Skeletal muscle tissue (tissue), 4 donors: ENCODE data around the gene KMT2C. TPM values are rescaled to one million over a fixed set of nuclear protein-coding genes. Genes with fewer than 3 reads are reported as not detected.
"Not testable (repeated sequence)": the region's sequence is repeated elsewhere in the genome, so short reads cannot be mapped to it uniquely, and the experiment has no call there.

Experiments
- H3K27ac ChIP-seq: one replicate; pipeline ENCODE4 v1.7.0; 2013; ENCODE audit warnings: mild to moderate bottlenecking, low read depth, low read length, inconsistent platforms
- H3K27me3 ChIP-seq, 3 donors: one replicate each; pipeline ENCODE4 v1.7.0; 2013; ENCODE audit warnings: low read length in 3 of 3; ENCODE audit not compliant: control insufficient read depth in 3 of 3, insufficient read depth in 3 of 3
- H3K36me3 ChIP-seq, 3 donors: one replicate each; pipeline ENCODE4 v1.7.0; 2013; ENCODE audit warnings: low read length in 3 of 3; ENCODE audit not compliant: control insufficient read depth in 3 of 3, insufficient read depth in 3 of 3
- H3K4me1 ChIP-seq, 3 donors: one replicate each; pipeline ENCODE4 v1.7.0; 2013; ENCODE audit warnings: low read length in 3 of 3, mild to moderate bottlenecking in 3 of 3; ENCODE audit not compliant: control insufficient read depth in 3 of 3, insufficient read depth in 3 of 3
- H3K4me3 ChIP-seq, 3 donors: one replicate each; pipeline ENCODE4 v1.7.0; 2013; ENCODE audit warnings: low read length in 3 of 3
- H3K9ac ChIP-seq, 3 donors: one replicate each; pipeline ENCODE4 v1.7.0; 2013; ENCODE audit warnings: low read length in 3 of 3, mild to moderate bottlenecking in 3 of 3, moderate library complexity in 2 of 3, low read depth in 1 of 3
- H3K9me3 ChIP-seq, 3 donors: one replicate each; pipeline ENCODE4 v1.7.0; 2013; ENCODE audit warnings: low read length in 3 of 3; ENCODE audit not compliant: control insufficient read depth in 3 of 3
- total RNA-seq: library from RNA; depleted of rRNA; stranded (reverse); fragments of >200 nt; gene quantifications from one replicate; pipeline ENCODE4 v1.2.3, GENCODE V29; 2014
- donor health status: Osteomylitis.

KMT2C gene
- total RNA-seq, 1 donor from 2014 or later, result 61.6 TPM

DNA sequence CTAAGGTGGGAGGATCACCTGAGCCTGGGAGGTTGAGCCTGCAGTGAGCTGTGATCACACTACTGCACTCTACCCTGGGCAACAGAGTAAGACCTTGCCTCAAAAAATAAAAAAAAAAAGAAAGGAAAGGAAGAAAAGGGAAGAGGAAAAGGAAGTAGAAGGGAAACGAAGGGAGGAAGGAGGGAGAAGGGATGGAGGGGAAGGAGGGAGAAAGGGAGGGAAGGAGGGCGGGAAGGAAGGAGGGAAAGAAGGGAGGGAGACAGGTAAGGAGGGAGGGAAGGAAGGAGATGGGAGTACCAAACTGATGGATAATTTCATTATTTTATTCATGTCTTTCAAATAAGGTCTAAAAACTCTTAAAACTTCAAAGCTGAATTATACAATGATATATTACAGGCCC lies 106.3 kb downstream of the KMT2C start:
- no peak overlapping the region for H3K4me3 ChIP-seq
- no peak overlapping the region for H3K9ac ChIP-seq
- H3K36me3 ChIP-seq, result peaks cover 9 to 18% (median 14%) of the 10 kb centered on the region in 3 donors

DNA sequence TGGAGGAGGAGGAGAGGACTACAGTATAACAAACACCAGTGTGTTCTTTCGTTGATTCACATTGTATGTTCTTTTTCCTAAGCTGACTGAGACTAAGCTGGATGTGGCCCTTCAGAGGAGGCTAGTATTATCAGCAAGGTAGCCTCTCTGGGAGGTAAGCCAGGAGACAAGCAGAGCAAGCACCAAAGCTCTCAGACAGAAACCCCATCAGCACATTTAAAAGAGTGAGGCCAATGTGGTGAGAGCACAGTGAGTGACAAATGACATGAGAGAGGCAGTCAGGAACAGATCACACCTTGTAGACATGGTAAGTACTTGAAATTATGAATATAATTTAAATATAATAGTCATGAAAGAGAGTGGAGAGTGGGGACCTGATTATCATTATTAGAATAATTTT lies 107.6 kb downstream of the KMT2C start:
- Histone ChIP-seq H3K9ac (no peak overlapping the region), H3K4me1 (peaks cover 4 to 6% (median 5%) of the 10 kb centered on the region in 3 donors), H3K36me3 (peaks cover 9 to 18% (median 14%) of the 10 kb centered on the region in 3 donors), H3K27ac (no peak overlapping the region), H3K4me3 (no peak overlapping the region), H3K27me3 (no peaks in the 10 kb centered on the region), H3K9me3 (no peaks in the 10 kb centered on the region)

More for the DNA sequence above, 106.3 kb downstream of the KMT2C start:
- no peaks in the 10 kb centered on the region for H3K9me3 ChIP-seq
- H3K27ac ChIP-seq, result no peak overlapping the region
- H3K27me3 ChIP-seq, result no peaks in the 10 kb centered on the region
- peaks cover 4 to 6% (median 5%) of the 10 kb centered on the region in 3 donors for H3K4me1 ChIP-seq

DNA sequence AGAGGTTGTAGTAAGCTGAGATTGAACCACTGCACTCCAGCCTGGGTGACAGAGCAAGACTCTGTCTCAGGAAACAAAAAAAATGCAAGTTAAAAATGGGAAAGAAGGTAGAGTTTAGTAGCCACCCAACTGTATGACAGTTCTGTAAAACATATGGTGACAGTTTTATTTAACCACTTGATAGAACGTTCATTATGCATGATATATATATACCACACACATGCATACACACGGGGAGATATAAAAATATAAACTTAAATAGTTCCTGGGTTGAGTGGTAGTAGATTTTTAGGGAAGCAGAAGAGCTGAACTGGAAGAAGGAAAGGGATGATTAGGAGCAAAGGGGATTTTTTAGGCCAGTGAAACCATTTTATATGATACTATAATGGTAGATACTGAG lies 120.0 kb downstream of the KMT2C start:
- Histone ChIP-seq H3K4me1 (peaks cover 0 to 10% (median 0%) of the 10 kb centered on the region in 3 donors), H3K27ac (no peak overlapping the region), H3K36me3 (peaks cover 0 to 4% (median 3%) of the 10 kb centered on the region in 3 donors), H3K9me3 (no peaks in the 10 kb centered on the region), H3K9ac (no peak overlapping the region), H3K27me3 (no peaks in the 10 kb centered on the region), H3K4me3 (no peak overlapping the region)

DNA sequence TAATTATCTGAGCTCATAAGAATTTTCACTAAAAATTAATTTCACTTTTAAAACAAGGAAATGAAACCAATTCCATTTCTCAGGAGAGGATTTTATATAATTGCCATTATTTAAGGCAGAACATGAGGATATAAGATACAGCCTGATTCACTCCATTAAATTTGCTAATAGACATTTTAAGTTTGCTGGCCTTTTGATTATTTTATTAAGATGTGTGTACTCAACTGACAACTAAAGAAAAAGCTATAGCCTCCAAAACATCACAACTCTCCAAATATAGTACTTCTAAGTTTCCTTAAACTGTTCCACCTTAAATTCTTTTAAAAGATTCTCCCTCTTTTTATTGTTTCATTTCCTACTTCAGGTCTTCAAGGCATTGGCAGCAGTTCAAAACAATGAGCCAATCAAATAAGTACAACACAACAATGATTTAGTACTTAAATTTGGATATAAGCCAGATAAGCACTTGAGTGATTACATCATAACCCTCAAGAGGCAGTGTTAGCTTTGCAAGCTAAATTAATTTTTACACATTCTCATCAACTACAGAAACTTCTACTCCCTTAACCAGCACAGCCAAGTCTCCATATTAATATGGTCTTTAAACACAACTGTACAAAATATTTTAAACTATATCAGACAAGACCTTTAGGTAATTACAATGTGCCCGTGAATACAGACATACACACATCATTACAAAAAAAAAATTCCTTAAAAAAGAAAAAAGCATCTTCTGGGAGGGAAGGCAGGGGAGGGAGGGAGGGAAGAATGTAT lies 121.8 kb downstream of the KMT2C start:
- Histone ChIP-seq H3K27me3 (no peaks in the 10 kb centered on the region), H3K4me1 (peaks cover 0 to 10% (median 0%) of the 10 kb centered on the region in 3 donors), H3K27ac (no peak overlapping the region), H3K4me3 (no peak overlapping the region), H3K9me3 (no peaks in the 10 kb centered on the region), H3K9ac (no peak overlapping the region), H3K36me3 (peaks cover 0 to 12% (median 11%) of the 10 kb centered on the region in 3 donors)

DNA sequence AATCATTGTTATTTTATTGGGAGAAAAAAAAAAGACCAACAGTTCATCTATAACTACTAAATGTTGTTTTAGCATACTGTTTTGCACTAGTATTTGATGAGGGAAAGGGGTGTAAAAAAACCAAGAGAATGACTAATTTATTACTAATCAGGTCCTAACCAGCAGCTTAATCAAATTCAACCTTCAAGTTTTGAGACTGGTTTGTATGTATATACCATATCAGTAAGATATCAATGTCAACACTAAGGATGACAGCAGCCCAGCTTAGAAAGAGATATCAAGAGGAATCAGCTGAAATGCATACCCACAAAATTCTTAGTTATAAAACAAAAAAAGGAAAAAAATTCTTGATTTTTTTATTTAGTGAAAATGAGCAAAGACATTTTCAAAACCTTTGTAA lies 122.6 kb downstream of the KMT2C start:
- H3K36me3 ChIP-seq, result peaks cover 0 to 13% (median 12%) of the 10 kb centered on the region in 3 donors
- H3K4me3 ChIP-seq, result no peak overlapping the region
- H3K27ac ChIP-seq, result no peak overlapping the region
- H3K27me3 ChIP-seq, result no peaks in the 10 kb centered on the region
- H3K9ac ChIP-seq, result no peak overlapping the region
- H3K9me3 ChIP-seq, result no peaks in the 10 kb centered on the region
- H3K4me1 ChIP-seq, result peaks cover 0 to 10% (median 0%) of the 10 kb centered on the region in 3 donors

DNA sequence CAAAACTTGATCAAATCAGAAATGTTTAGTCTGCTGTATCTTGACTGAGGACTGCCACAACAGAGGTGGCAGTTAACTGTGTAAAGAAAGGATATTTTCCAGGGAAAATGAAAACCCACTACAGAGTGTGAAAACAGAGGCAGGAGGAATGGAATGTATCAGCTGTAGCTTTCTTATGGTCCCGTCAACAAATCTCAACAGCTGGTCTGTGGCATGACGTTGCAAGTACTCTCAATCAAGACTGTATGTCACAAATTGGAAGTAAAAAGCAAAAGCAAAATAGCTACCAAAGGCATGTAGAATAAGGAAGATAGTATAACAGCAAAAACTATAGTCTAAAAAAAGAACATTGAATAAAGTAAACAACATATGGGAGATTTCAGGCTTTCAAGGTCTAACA lies 123.5 kb downstream of the KMT2C start:
- Histone ChIP-seq H3K9me3 (no peaks in the 10 kb centered on the region), H3K36me3 (peaks cover 0 to 17% (median 17%) of the 10 kb centered on the region in 3 donors), H3K27ac (peak overlapping the region; percentile 43), H3K27me3 (no peaks in the 10 kb centered on the region), H3K4me1 (peaks cover 0 to 10% (median 0%) of the 10 kb centered on the region in 3 donors), H3K9ac (no peak overlapping the region), H3K4me3 (no peak overlapping the region)

DNA sequence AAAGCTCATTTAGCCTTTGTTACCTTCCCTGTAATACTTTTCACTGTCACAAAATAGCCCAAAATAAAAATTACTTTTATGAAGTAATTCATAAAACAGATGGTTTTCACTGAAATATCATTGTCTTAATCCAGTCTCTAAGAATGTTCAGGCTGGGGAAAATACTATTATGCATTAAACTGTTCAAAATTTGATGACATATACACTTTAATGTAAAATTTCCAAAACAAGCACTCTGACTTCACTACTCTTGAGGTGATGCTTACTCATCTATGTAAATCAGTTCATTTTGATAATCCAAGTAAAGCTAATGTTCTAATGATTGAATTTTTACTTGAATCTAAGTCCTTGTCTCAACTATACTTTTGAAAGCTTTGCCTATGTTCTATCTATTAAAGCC lies 127.9 kb downstream of the KMT2C start:
- Histone ChIP-seq H3K27ac (no peak overlapping the region), H3K9me3 (no peaks in the 10 kb centered on the region), H3K9ac (no peak overlapping the region), H3K4me1 (peaks cover 0 to under 1% (median 0%) of the 10 kb centered on the region in 3 donors), H3K36me3 (peaks cover 4 to 28% (median 24%) of the 10 kb centered on the region in 3 donors), H3K4me3 (no peak overlapping the region), H3K27me3 (no peaks in the 10 kb centered on the region)

DNA sequence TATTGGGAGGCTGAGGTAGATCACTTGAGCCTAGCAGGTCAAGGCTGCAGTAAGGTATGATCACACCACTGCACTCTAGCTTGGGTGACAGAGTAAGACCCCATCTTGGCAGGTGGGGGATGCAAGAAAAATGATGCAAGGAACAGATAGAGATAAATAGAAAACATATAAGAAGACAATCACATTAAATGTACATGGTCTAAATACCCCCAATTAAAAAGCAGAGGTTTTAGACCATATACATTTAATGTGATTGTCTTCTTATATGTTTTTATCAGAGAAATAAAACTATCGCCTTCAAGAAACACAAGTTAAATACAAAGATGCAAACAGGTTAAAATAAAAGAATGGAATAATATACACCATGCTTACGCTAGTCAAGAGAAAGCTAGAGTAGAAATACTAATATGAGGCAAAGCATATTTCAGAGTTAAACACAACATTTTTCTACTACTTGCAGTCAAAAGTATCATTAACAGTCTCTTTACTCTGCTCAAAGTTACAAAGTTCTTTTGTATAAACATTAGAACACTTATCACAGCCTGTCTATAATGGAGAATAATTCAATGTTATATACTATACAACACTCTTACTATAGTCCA lies 136.2 kb downstream of the KMT2C start:
- not testable (repeated sequence) for H3K27me3 ChIP-seq, H3K9ac ChIP-seq, H3K4me3 ChIP-seq, H3K4me1 ChIP-seq, H3K36me3 ChIP-seq, H3K9me3 ChIP-seq, H3K27ac ChIP-seq

DNA sequence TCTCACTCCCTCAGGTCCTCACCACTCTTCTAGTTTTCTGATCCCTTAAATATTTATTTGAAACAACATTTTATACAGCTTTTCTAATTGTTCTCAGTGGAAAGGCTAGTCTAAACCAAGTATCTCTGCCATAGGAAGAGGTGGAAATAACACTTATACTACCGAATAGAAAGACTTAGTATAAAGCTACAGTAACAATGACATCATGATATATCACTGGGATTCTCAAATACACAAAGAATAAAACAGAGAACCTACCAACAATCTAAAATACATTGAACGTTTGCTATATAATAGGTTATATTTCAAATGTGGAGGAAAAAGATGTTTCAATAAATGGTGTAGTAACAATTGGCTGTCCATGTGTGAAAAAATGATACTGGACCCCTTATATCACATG lies 142.9 kb downstream of the KMT2C start:
- no peak overlapping the region for H3K4me3 ChIP-seq
- H3K4me1 ChIP-seq, result no peaks in the 10 kb centered on the region
- H3K9me3 ChIP-seq, result no peaks in the 10 kb centered on the region
- H3K9ac ChIP-seq, result no peak overlapping the region
- H3K27ac ChIP-seq, result no peak overlapping the region
- no peaks in the 10 kb centered on the region for H3K27me3 ChIP-seq
- H3K36me3 ChIP-seq, result peaks cover 0 to 8% (median 0%) of the 10 kb centered on the region in 3 donors

DNA sequence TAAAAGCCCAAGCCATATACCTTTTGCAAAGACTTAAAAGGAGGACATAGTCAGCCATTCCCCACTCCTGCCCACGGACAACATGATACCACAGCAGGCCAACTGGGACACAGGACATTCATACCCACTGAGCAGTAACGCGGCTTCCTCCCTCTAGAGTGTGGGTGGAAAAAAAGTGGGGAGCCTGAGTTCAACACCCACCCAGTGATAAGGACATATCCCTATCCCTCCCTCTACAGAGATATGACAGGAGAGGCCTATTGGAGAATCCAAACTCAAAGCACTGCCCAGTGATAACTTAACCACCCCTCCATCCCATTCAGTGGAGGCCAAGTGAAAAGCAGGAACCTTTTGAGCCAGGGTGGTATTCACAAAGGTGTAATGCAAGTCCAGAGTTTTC lies 148.8 kb downstream of the KMT2C start:
- H3K4me1 ChIP-seq, H3K9ac ChIP-seq, H3K27ac ChIP-seq, H3K4me3 ChIP-seq, H3K27me3 ChIP-seq, H3K36me3 ChIP-seq, H3K9me3 ChIP-seq: not testable (repeated sequence)
